Heart left ventricle (tissue), 16 donors: ENCODE measurements around the gene TUSC2. TPM values are rescaled to one million over a fixed set of nuclear protein-coding genes. Genes with fewer than 3 reads are reported as not detected.
A peak's percentile ranks its signal among the peaks of the same experiment; 100 is the strongest.

Source experiments
- ATAC-seq, 4 donors: fragments of 200-7000 bp; cut with Tn5 transposase; one replicate each; pipeline ENCODE4 v1.9.1; 2020 to 2022; ENCODE audit warnings: moderate library complexity in 4 of 4, mild to moderate bottlenecking in 3 of 4, moderate number of reproducible peaks in 1 of 4
- DNase-seq, 5 donors: peaks; one replicate each; pipeline ENCODE4 v3.0.0-alpha.2; 2020
- H3K27ac ChIP-seq, 12 donors: fragments of 200-600 bp; sonication (generic) in 4 of 12; one replicate each; pipeline versions ENCODE4 v1.5.0 to v1.8.0; 2016 to 2022; ENCODE audit warnings: mild to moderate bottlenecking in 2 of 12
- H3K27me3 ChIP-seq, 9 donors: fragments of 200-600 bp; sonication (generic) in 2 of 9; one replicate each; pipeline versions ENCODE4 v1.5.1 to v1.8.0; 2016 to 2022; ENCODE audit warnings: mild to moderate bottlenecking in 3 of 9
- H3K36me3 ChIP-seq, 9 donors: fragments of 200-600 bp; sonication (generic) in 2 of 9; one replicate each; pipeline versions ENCODE4 v1.5.0 to v1.8.0; 2018 to 2022; ENCODE audit warnings: mild to moderate bottlenecking in 2 of 9
- H3K4me1 ChIP-seq, 12 donors: fragments of 200-600 bp; sonication (generic) in 4 of 12; one replicate each; pipeline versions ENCODE4 v1.5.0 to v1.8.0; 2016 to 2022; ENCODE audit warnings: mild to moderate bottlenecking in 3 of 12
- H3K4me3 ChIP-seq, 12 donors: fragments of 200-600 bp; sonication (generic) in 4 of 12; one replicate each; pipeline versions ENCODE4 v1.5.0 to v1.8.0; 2017 to 2022; ENCODE audit warnings: mild to moderate bottlenecking in 9 of 12, moderate library complexity in 4 of 12
- H3K9me3 ChIP-seq, 12 donors: fragments of 200-600 bp; sonication (generic) in 4 of 12; one replicate each; pipeline versions ENCODE4 v1.5.0 to v1.8.0; 2016 to 2022; ENCODE audit warnings: mild to moderate bottlenecking in 1 of 12
- POLR2A ChIP-seq, 2 donors: fragments of 450-650 bp; IDR thresholded peaks; one replicate each; pipeline ENCODE4 v1.6.1; 2017; ENCODE audit warnings: antibody characterized with exemption in 2 of 2, mild to moderate bottlenecking in 2 of 2, moderate library complexity in 2 of 2
- WGBS, 4 donors: extraction: QIAGEN DNeasy Blood & Tissue Kit in 2 of 4; methylation state at CpG; one replicate each; pipeline versions ENCODE4 v1.1.5 to v1.1.7; 2013 to 2018; 5-methylcytosine and 5-hydroxymethylcytosine counted together
- intact Hi-C, 10 donors: fragments of 100-400 bp; cut with DNase I; formaldehyde crosslinking; loops; one replicate each; pipeline versions ENCODE4 v1.11.1 to v1.14.2; 2022
- polyA plus RNA-seq, 2 donors: library from polyadenylated mRNA; stranded (reverse); fragments of 200-250 nt; gene quantifications; one replicate each; pipeline ENCODE4 v1.2.3, GENCODE V29; 2013
- total RNA-seq, 9 donors: library from RNA; depleted of rRNA in 2 of 9; stranded (reverse); fragments of >200 nt in 2 of 9; fragmentation: NEBNext Ultra II Directional in 3 of 9; extraction: Animal tissue kit (Norgen Biotek cat#: 25700) in 3 of 9; gene quantifications; one replicate each; pipeline versions ENCODE4 v1.1.0 to v1.2.4, GENCODE V29; 2016 to 2023
- TF ChIP-seq, protein P1 (sequence below), 12 donors: fragments of 200-600 bp; sonication (generic) in 4 of 12; IDR thresholded peaks; one replicate each; pipeline versions ENCODE4 v1.5.0 to v1.8.0; 2018 to 2022; ENCODE audit warnings: antibody characterized with exemption in 12 of 12, mild to moderate bottlenecking in 5 of 12
- donor health status: ischemic (EF 13 %, LVEDD 7.1; RV severe dilation, severe dysfunction).
- donor health status: healthy with polysubstance abuse.
- donor health status: DM: no; HTN: yes; CAD: no.
- donor health status: DM: no; HTN: no; CAD: no.
- donor health status: ischemic (EF 25% LVEDD 6.9; RV normal size, moderate dysfunction).
- donor health status: ischemic (EF 25% LVEDD 5.7; RV mildly dilated, moderate dysfunction).
- donor health status: healthy.
- donor health status: DM: yes; HTN: yes; CAD: no.
- donor health status: ischemic (EF 35%, LVEDD 5.7; RV mildly dilated, moderate dysfunction).
- donor health status: nonischemic (EF 11% LVEDD 7.7; RV severe dilation, severe dysfunction).
- donor health status: DM: yes; HTN: yes; CAD: no.
- donor health status: PGD.
- donor health status: ischemic (EF 29% LVEDD 5.4; RV normal size, mild dysfunction).
- donor health status: nonischemic (EF 23%, LVEDD 6.1; RV moderate dilation, normal function).

TUSC2 gene
- total and polyA plus RNA-seq, 11 donors, result 24.5 to 68.1 (median 29.0) TPM

DNA sequence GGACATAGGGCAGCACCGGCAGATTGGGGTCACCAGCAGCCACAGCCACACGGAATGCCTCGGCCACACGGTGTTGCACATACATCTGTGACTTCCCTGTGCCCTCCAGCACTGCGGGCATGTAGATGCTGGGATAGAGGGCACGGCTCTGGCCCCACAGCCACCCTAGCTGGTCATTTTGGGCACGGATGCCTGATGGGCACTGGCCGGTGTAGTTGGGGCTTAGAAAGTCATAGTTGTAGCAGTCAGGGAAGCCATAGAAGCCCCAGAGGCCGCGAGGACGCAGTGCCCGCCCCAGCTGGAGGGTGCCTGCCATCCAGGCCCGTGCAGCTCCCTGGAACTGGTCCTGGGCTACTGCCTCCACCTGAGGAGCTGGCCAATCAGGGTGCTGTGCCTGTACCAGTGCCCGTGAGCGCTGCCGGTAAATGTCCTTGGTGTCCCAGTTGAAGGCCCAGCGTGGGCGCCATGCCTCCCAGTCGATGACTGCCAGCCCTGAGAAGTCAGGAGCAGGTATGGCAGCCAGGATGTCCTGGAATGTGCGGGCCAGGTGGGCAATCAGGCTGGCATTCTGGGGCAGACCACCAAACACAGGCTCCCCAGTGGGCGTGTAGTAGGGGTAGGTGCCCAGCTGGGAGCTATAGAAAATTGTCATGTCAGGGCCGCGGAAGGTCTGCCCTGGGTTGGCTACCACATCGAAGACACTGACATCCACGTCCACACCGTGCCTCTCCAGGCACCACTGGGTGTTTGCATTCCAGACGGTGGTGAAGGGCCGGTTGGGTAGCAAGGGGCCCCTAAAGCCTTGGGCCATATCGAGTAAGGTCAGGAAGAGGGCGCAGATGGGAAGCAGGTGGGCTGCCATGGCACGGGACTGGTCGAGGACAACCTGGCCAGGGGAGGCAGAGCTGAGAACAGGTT, 25.7 kb downstream of the TUSC2 start:
- peak in 4 of 5 donors; percentile 25 to 65 (median 36) for DNase-seq

DNA sequence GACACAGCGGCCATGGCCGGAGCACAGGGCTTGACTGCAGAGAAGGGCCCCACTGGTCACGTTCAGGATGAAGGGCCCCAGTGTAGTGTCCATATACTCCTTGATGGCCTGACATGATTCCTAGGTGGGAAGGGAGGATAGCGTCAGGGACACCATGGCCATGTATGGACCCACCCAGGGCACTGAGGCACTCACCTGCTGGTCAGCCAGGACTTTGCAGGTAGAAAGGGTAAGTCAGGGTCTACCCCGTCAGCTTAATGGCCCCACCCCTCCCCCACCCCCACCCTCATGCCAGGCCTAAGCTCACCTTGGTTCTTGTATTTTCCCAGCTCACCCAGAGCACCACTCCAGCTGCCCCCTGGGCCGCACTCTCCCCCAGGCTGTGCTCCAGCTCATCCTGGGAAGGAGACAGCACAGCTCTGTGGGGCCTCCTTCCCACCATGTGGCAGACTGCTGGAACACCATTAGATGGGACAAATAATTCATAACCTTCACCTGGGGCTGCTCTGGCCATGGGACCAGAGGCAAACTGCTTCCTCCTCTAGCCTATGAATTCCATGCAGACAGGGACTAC, 27.3 kb downstream of the TUSC2 start:
- H3K9me3 ChIP-seq, result no peaks in the 10 kb centered on the region
- H3K36me3 ChIP-seq, result peaks cover 0 to 15% (median 0%) of the 10 kb centered on the region in 9 donors
- TF ChIP-seq, protein P1, sequence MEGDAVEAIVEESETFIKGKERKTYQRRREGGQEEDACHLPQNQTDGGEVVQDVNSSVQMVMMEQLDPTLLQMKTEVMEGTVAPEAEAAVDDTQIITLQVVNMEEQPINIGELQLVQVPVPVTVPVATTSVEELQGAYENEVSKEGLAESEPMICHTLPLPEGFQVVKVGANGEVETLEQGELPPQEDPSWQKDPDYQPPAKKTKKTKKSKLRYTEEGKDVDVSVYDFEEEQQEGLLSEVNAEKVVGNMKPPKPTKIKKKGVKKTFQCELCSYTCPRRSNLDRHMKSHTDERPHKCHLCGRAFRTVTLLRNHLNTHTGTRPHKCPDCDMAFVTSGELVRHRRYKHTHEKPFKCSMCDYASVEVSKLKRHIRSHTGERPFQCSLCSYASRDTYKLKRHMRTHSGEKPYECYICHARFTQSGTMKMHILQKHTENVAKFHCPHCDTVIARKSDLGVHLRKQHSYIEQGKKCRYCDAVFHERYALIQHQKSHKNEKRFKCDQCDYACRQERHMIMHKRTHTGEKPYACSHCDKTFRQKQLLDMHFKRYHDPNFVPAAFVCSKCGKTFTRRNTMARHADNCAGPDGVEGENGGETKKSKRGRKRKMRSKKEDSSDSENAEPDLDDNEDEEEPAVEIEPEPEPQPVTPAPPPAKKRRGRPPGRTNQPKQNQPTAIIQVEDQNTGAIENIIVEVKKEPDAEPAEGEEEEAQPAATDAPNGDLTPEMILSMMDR (IDR thresholded peaks at IDR 0.05), result no peak
- TF ChIP-seq POLR2A (IDR thresholded peaks at IDR 0.05), result no peak
- no peaks in the 10 kb centered on the region for H3K27me3 ChIP-seq
- H3K27ac ChIP-seq, result peak overlapping the region; percentile 75 to 97 (median 94)
- ATAC-seq (no peak), DNase-seq (no peak)
- peaks cover 11 to 58% (median 43%) of the 10 kb centered on the region in 12 donors for H3K4me1 ChIP-seq
- 79 to 90% (median 81%) methylated on average over 6 of the region's 6 CpGs for WGBS, 4 donors
- intact Hi-C loops, result loop anchor here in 2 of 10 donors (1.0 to 5.0 kb wide), 2 partner anchors 22 to 48 kb away; partner anchors contain the start of gene HYAL2 (in 1 of the 2)
- peak overlapping the region in 9 of 12 donors; percentile 56 to 81 (median 69) for H3K4me3 ChIP-seq

More for the DNA sequence above, 25.7 kb downstream of the TUSC2 start:
- no peak for ATAC-seq
- intact Hi-C loops, result loop anchor here in 4 of 10 donors (1.0 to 5.0 kb wide), 4 partner anchors 18 to 50 kb away; no protein-coding TSS in a partner anchor
- Histone ChIP-seq H3K27ac (peak overlapping the region; percentile 75 to 97 (median 94)), H3K4me3 (peak overlapping the region; percentile 40 to 76 (median 58)), H3K9me3 (no peaks in the 10 kb centered on the region), H3K4me1 (peaks cover 11 to 58% (median 43%) of the 10 kb centered on the region in 12 donors), H3K36me3 (peaks cover 0 to 15% (median 0%) of the 10 kb centered on the region in 9 donors), H3K27me3 (no peaks in the 10 kb centered on the region)
- TF ChIP-seq POLR2A (IDR thresholded peaks at IDR 0.05), result no peak
- TF ChIP-seq, protein P1 (IDR thresholded peaks at IDR 0.05), result no peak
- 60 to 83% (median 69%) methylated on average over 18 to 32 of the region's 32 CpGs for WGBS, 4 donors

DNA sequence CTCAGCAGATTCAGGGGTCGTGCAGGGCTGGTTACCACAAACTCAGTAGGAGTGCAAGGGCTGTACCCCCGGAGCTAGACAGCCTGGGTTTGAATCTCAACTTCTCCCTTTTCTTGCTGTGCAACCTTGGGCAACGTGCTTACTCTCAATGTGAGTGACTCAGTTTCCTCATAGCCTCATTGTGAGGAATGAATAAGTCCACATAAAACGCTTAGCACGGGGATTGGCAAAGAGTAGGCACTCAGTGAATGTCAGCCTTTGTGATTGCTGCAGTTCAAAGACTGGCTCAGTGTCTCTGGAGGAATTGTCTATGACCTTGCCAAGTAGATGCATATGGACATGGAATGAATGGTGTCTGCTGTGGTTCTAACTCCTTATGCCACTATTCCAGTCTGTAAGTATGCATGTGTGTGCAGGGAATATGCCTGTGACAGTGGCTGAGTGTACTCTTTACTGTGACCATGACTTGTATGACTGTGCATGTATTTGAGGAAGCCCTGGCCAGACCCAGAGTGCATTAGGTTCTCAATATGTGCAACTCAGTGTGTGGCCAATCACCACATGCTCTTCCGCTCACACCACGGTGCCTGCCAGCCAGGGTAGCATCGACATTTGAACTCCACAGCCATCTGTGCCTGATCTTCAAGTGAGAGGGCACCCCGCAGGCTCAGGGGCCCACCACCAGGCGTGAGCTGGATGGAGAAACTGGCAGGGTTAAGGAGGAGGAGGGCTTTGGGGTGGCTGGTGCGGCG, 27.9 kb downstream of the TUSC2 start:
- no peaks in the 10 kb centered on the region for H3K9me3 ChIP-seq
- intact Hi-C loops, result loop anchor here in 3 of 10 donors (1.0 to 10.0 kb wide), 3 partner anchors 22 to 365 kb away; partner anchors contain the start of gene HYAL2 (in 1 of the 3)
- H3K27me3 ChIP-seq, result no peaks in the 10 kb centered on the region
- H3K27ac ChIP-seq, result peak overlapping the region; percentile 75 to 97 (median 94)
- no peak for TF ChIP-seq POLR2A (IDR thresholded peaks at IDR 0.05)
- TF ChIP-seq, protein P1 (IDR thresholded peaks at IDR 0.05), result no peak
- peaks cover 0 to 15% (median 0%) of the 10 kb centered on the region in 9 donors for H3K36me3 ChIP-seq
- peak in 3 of 5 donors; percentile 31 to 68 (median 60) for DNase-seq
- 47 to 50% (median 50%) methylated on average over 12 of the region's 12 CpGs for WGBS, 4 donors
- H3K4me3 ChIP-seq, result peak overlapping the region in 11 of 12 donors; percentile 27 to 81 (median 61)
- H3K4me1 ChIP-seq, result peaks cover 11 to 58% (median 43%) of the 10 kb centered on the region in 12 donors
- ATAC-seq, result no peak
